Mesendoderm (in vitro differentiated cells): Measurements from ENCODE around the gene TMEM250.

ENCODE experiments used
- DNase-seq: peaks from one replicate; pipeline ENCODE4 v3.0.0; 2013
- H2AK5ac ChIP-seq: 2 replicates; pipeline ENCODE4 v1.6.1; 2013; ENCODE audit warnings: low read length, inconsistent platforms
- H2BK120ac ChIP-seq: 2 replicates; pipeline ENCODE4 v1.6.1; 2013; ENCODE audit warnings: low read depth, mild to moderate bottlenecking, low read length, moderate library complexity, mixed read lengths
- H2BK15ac ChIP-seq: replicated peaks from 2 replicates; pipeline ENCODE4 v1.6.1; 2013; ENCODE audit warnings: low read depth, mild to moderate bottlenecking, moderate library complexity
- H2BK5ac ChIP-seq: 2 replicates; pipeline ENCODE4 v1.6.1; 2013; ENCODE audit warnings: low read length, inconsistent platforms
- H3K18ac ChIP-seq: 2 replicates; pipeline ENCODE4 v1.6.1; 2013; ENCODE audit warnings: mild to moderate bottlenecking, low read length, mixed read lengths
- H3K23ac ChIP-seq: one replicate; pipeline ENCODE4 v1.6.1; 2013; ENCODE audit warnings: low read length
- H3K27ac ChIP-seq: 2 replicates; pipeline ENCODE4 v1.5.1; 2013; ENCODE audit warnings: low read depth, mild to moderate bottlenecking, inconsistent platforms, low read length, moderate library complexity
- H3K27me3 ChIP-seq: 2 replicates; pipeline ENCODE4 v1.6.1; 2013; ENCODE audit warnings: low read length, control low read depth, mild to moderate bottlenecking, inconsistent platforms; ENCODE audit not compliant: insufficient read depth, poor library complexity
- H3K36me3 ChIP-seq: 2 replicates; pipeline ENCODE4 v1.6.1; 2013; ENCODE audit warnings: low read length, inconsistent platforms; ENCODE audit not compliant: control insufficient read depth, insufficient read depth
- H3K4ac ChIP-seq: one replicate; pipeline ENCODE4 v1.6.1; 2013; ENCODE audit warnings: low read depth, mild to moderate bottlenecking, low read length, moderate library complexity
- H3K4me1 ChIP-seq: 2 replicates; pipeline ENCODE4 v1.6.1; 2013; ENCODE audit warnings: low read depth, low read length, inconsistent platforms; ENCODE audit not compliant: control insufficient read depth
- H3K4me2 ChIP-seq: 2 replicates; pipeline ENCODE4 v1.6.1; 2013; ENCODE audit warnings: low read length
- H3K4me3 ChIP-seq: 2 replicates; pipeline ENCODE4 v1.5.1; 2013; ENCODE audit warnings: mild to moderate bottlenecking, low read length
- H3K56ac ChIP-seq: one replicate; pipeline ENCODE4 v1.6.1; 2013; ENCODE audit warnings: low read length
- H3K79me1 ChIP-seq: 2 replicates; pipeline ENCODE4 v1.6.1; 2013; ENCODE audit warnings: low read length, inconsistent platforms
- H3K79me2 ChIP-seq: 2 replicates; pipeline ENCODE4 v1.6.1; 2013; ENCODE audit warnings: mild to moderate bottlenecking, low read length; ENCODE audit not compliant: control insufficient read depth, insufficient read depth
- H3K9ac ChIP-seq: 2 replicates; pipeline ENCODE4 v1.6.1; 2013; ENCODE audit warnings: low read length, inconsistent platforms
- H4K5ac ChIP-seq: one replicate; pipeline ENCODE4 v1.6.1; 2013; ENCODE audit warnings: low read length
- H4K8ac ChIP-seq: one replicate; pipeline ENCODE4 v1.6.1; 2013; ENCODE audit warnings: low read depth, mild to moderate bottlenecking, control low read depth, low read length, moderate library complexity
- WGBS: extraction: QIAGEN DNeasy Blood & Tissue Kit; methylation state at CpG from one replicate; pipeline ENCODE4 v1.1.7; 2013; ENCODE audit warnings: low lambda C conversion rate, missing lambda C conversion rate; ENCODE audit not compliant: insufficient coverage; ENCODE audit errors: extremely low coverage; 5-methylcytosine and 5-hydroxymethylcytosine counted together

Gene TMEM250

GRCh38 chr9:136088481-136088938 lies 30.2 kb downstream of the TMEM250 start:
- Histone ChIP-seq H3K23ac (no peak overlapping the region), H2AK5ac (no peak overlapping the region), H2BK15ac (no peak overlapping the region), H2BK120ac (no peak overlapping the region), H3K4ac (no peak overlapping the region), H3K4me2 (no peak overlapping the region), H4K5ac (no peak overlapping the region), H3K4me1 (no peaks in the 10 kb centered on the region), H3K27ac (no peak overlapping the region), H3K56ac (no peak overlapping the region), H3K18ac (no peak overlapping the region), H3K27me3 (no peaks in the 10 kb centered on the region), H3K36me3 (no peaks in the 10 kb centered on the region), H3K79me2 (no peaks in the 10 kb centered on the region), H4K8ac (no peak overlapping the region), H2BK5ac (no peak overlapping the region), H3K4me3 (no peak overlapping the region), H3K9ac (no peak overlapping the region), H3K79me1 (no peaks in the 10 kb centered on the region)
- DNase-seq: no peak
- WGBS: no CpG with 5 or more reads among the region's 15 CpGs

DNA sequence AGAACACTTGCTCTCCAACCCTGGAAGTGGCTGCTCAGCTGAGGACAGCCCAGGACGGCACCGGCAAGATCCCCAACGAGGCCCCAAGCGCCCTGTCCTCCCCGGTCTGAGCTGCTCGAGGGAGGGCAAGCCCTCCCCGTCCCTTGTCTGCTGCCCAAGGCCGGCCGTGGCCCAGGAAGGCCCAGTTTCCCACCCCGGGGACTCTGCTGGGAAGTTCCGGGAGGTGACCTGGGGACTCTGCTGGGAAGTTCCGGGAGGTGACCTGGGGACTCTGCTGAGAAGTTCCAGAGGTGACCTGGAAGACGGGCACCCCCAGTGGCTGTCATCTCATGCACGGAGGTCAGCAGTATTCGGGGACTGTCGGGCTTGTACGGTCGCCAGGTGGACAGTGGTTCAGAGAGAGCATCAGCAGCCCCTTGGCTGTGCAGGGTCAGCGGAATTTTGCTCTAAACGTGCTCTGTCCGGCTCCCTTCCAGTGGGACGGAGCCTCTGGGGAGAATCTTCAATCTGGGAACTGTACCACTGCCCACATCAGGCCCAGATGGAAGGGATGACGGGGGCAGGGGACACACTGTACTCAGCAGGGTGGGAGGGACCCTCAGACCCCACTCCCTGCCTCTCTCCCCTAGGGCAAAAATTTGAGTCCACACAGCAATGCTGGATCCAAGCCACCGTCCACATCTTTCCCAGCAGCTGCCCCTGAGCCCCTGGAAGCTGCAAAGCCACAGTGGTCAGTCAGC lies 30.8 kb downstream of the TMEM250 start:
- Histone ChIP-seq H3K79me1 (no peaks in the 10 kb centered on the region), H2BK15ac (no peak overlapping the region), H3K79me2 (no peaks in the 10 kb centered on the region), H2AK5ac (no peak overlapping the region), H3K56ac (peak overlapping the region; percentile 3), H3K36me3 (no peaks in the 10 kb centered on the region), H3K27ac (no peak overlapping the region), H3K9ac (no peak overlapping the region), H4K8ac (no peak overlapping the region), H3K4ac (no peak overlapping the region), H4K5ac (no peak overlapping the region), H3K23ac (no peak overlapping the region), H3K4me2 (no peak overlapping the region), H3K4me3 (no peak overlapping the region), H3K4me1 (no peaks in the 10 kb centered on the region), H2BK5ac (no peak overlapping the region), H3K27me3 (no peaks in the 10 kb centered on the region), H2BK120ac (no peak overlapping the region), H3K18ac (no peak overlapping the region)
- no CpG with 5 or more reads among the region's 24 CpGs for WGBS
- DNase-seq: no peak

GRCh38 chr9:136086951-136087740 lies 31.5 kb downstream of the TMEM250 start:
- H2BK120ac ChIP-seq: no peak overlapping the region
- H3K56ac ChIP-seq: no peak overlapping the region
- H3K79me1 ChIP-seq: no peaks in the 10 kb centered on the region
- no peak overlapping the region for H3K4ac ChIP-seq
- H3K4me2 ChIP-seq: no peak overlapping the region
- H4K5ac ChIP-seq: no peak overlapping the region
- no peak for DNase-seq
- no peak overlapping the region for H3K4me3 ChIP-seq
- no peak overlapping the region for H3K27ac ChIP-seq
- H3K36me3 ChIP-seq: no peaks in the 10 kb centered on the region
- H3K79me2 ChIP-seq: no peaks in the 10 kb centered on the region
- no peak overlapping the region for H3K9ac ChIP-seq
- H2AK5ac ChIP-seq: no peak overlapping the region
- H2BK15ac ChIP-seq: no peak overlapping the region
- no peak overlapping the region for H3K18ac ChIP-seq
- WGBS: no CpG with 5 or more reads among the region's 21 CpGs
- H2BK5ac ChIP-seq: no peak overlapping the region
- H3K27me3 ChIP-seq: no peaks in the 10 kb centered on the region
- no peaks in the 10 kb centered on the region for H3K4me1 ChIP-seq
- H3K23ac ChIP-seq: no peak overlapping the region
- no peak overlapping the region for H4K8ac ChIP-seq

DNA sequence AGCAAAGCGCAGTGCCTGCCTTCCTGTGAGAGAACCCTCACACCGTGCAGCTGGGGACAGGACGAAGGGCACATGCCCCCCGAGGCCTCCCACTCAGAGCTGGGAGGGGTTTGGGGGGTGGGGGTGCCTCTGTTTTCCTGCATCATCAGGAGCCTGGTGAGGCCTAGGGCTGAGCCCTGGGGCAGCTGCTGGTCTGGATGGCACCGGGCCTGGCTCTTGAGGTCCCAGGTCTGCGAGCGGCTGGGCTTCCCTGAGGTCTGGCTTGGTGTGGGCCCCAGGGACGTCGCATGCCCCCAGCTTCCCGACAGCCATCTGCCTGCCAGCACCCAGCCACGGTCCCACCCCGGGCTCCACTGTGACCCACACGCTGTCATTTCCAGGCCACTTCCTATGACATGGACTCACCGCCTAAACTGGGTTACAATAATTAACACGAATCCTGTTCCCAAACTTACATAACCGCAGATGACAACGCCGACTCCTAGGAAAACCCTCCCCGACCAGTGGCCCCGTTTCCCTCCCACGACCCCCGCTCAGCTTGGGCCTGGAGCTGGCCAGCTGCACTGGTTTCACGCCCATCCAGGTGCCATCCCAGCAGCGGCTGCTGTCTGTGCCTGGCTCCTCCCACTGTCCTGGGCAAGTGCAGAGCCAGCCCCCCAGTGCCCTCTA lies 32.3 kb downstream of the TMEM250 start:
- no CpG with 5 or more reads among the region's 24 CpGs for WGBS
- Histone ChIP-seq H4K5ac (no peak overlapping the region), H3K4ac (no peak overlapping the region), H3K4me1 (no peaks in the 10 kb centered on the region), H3K9ac (no peak overlapping the region), H3K4me2 (no peak overlapping the region), H3K79me2 (no peaks in the 10 kb centered on the region), H2AK5ac (no peak overlapping the region), H3K18ac (no peak overlapping the region), H4K8ac (no peak overlapping the region), H3K4me3 (no peak overlapping the region), H3K27me3 (no peaks in the 10 kb centered on the region), H2BK120ac (no peak overlapping the region), H2BK5ac (no peak overlapping the region), H3K27ac (no peak overlapping the region), H3K56ac (no peak overlapping the region), H3K23ac (no peak overlapping the region), H2BK15ac (no peak overlapping the region), H3K36me3 (no peaks in the 10 kb centered on the region), H3K79me1 (no peaks in the 10 kb centered on the region)
- DNase-seq: no peak

GRCh38 chr9:136085815-136086212 lies 32.9 kb downstream of the TMEM250 start:
- no peak overlapping the region for H2BK5ac ChIP-seq
- no peak overlapping the region for H4K8ac ChIP-seq
- no peak overlapping the region for H3K23ac ChIP-seq
- no peak overlapping the region for H2BK120ac ChIP-seq
- no peak overlapping the region for H2BK15ac ChIP-seq
- H3K4me2 ChIP-seq: no peak overlapping the region
- H3K4ac ChIP-seq: no peak overlapping the region
- WGBS: no CpG with 5 or more reads among the region's 16 CpGs
- no peaks in the 10 kb centered on the region for H3K4me1 ChIP-seq
- H2AK5ac ChIP-seq: no peak overlapping the region
- no peak overlapping the region for H4K5ac ChIP-seq
- no peaks in the 10 kb centered on the region for H3K79me1 ChIP-seq
- H3K56ac ChIP-seq: no peak overlapping the region
- H3K27ac ChIP-seq: no peak overlapping the region
- no peaks in the 10 kb centered on the region for H3K27me3 ChIP-seq
- H3K79me2 ChIP-seq: no peaks in the 10 kb centered on the region
- DNase-seq: no peak
- H3K36me3 ChIP-seq: no peaks in the 10 kb centered on the region
- no peak overlapping the region for H3K18ac ChIP-seq
- no peak overlapping the region for H3K9ac ChIP-seq
- no peak overlapping the region for H3K4me3 ChIP-seq
